ENCODE results near the gene KHDRBS2.

The KHDRBS2 gene

DNA sequence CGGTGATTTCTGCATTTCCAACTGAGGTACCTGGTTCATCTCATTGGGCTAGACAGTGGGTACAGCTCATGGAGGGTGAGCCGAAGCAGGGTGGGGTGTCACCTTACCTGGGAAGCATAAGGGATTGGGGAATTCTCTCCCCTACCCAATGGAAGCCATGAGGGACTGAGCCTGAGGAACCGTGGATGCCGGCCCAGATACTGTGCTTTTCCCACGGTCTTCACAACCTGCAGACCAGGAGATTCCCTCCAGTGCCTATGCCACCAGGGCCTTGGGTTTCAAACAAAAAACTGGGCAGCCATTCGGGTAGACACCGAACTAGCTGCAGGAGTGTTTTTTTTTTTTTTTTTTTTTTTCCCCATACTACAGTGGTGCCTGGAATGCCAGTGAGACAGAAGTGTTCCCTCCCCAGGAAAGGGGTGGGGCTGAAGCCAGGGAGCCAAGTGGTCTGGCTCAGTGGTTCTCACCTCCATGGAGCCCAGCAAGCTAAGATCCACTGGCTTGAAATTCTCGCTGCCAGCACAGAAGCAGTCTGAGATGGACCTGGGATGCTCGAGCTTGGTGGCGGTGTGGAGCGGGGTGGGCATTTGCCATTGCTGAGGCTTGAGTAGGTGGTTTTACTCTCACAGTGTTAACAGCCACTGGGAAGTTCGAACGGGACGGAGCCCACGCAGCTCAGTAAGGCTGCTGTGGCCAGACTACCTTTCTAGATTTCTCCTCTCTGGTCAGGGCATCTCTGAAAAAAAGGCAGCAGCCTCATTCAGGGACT lies 416.2 kb downstream of the KHDRBS2 start:
- no peaks in the 10 kb centered on the region for H3K36me3 ChIP-seq (ENCODE audit: control insufficient read depth, insufficient read depth, low read length)

DNA sequence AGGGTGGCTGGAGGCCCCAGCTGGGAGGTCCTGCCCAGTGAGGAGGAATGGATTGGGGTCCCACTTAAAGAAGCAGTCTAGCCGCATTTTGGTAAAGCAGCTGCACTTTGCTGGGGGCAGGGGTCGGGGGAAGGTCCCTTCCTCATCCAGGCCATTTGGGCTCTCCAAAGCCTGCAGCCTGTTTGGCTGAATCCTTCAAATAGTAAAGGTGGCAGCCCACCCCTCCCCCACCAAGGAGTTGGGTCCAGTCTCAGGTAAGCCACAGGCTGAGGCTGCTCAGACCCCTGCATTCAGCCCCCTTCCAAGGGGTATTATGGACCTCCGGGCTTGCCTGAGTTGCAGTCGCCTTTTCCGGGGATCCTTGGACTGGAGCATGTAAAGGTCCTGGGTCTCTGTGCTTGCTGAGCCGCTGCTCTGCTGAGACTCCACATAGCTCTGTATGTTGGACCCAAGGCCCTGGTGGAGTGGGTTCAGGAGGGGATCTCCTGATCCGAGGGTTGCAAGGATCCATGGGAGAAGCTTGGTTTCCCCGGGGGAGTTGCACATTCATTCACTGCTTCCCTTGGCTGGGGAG lies 417.4 kb downstream of the KHDRBS2 start:
- Histone ChIP-seq H3K27me3 (ENCODE audit: control insufficient read depth, insufficient read depth, low read length) (no peaks in the 10 kb centered on the region), H3K4me3 (ENCODE audit: low read depth, low read length) (no peak overlapping the region), H3K9me3 (ENCODE audit: control insufficient read depth, insufficient read depth, low read length) (no peaks in the 10 kb centered on the region), H3K4me1 (ENCODE audit: control insufficient read depth, insufficient read depth, low read length) (no peaks in the 10 kb centered on the region), H3K9ac (ENCODE audit: low read depth, low read length) (no peak overlapping the region), H3K27ac (ENCODE audit: low read depth, low read length) (no peak overlapping the region), H3K36me3 (ENCODE audit: control insufficient read depth, insufficient read depth, low read length) (no peaks in the 10 kb centered on the region)

More for the DNA sequence above, 416.2 kb downstream of the KHDRBS2 start:
- Histone ChIP-seq H3K27ac (ENCODE audit: low read depth, low read length) (no peak overlapping the region), H3K27me3 (ENCODE audit: control insufficient read depth, insufficient read depth, low read length) (no peaks in the 10 kb centered on the region), H3K4me3 (ENCODE audit: low read depth, low read length) (no peak overlapping the region), H3K9me3 (ENCODE audit: control insufficient read depth, insufficient read depth, low read length) (no peaks in the 10 kb centered on the region), H3K4me1 (ENCODE audit: control insufficient read depth, insufficient read depth, low read length) (no peaks in the 10 kb centered on the region), H3K9ac (ENCODE audit: low read depth, low read length) (no peak overlapping the region)

DNA sequence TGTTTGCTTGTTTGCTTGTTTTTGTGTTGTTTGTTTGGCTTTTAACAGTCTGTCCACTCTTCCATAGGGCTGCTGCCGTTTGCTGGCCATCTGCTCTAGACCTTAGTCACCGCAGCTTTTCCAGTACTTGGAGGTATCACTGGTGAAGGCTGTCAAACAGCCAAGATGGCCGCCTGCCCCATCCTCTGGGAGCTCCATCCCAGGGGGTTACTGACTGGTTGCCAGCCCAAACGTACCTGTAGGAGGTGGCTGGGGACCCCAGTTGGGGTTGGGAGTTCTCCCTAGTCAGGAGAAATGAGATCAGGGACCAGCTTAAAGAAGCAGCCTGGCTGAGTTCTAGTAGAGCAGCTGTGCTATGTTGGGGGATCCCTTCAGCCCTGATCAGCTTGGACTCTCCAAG lies 418.4 kb downstream of the KHDRBS2 start:
- no peaks in the 10 kb centered on the region for H3K4me1 ChIP-seq (ENCODE audit: control insufficient read depth, insufficient read depth, low read length)
- no peaks in the 10 kb centered on the region for H3K27me3 ChIP-seq (ENCODE audit: control insufficient read depth, insufficient read depth, low read length)
- no peaks in the 10 kb centered on the region for H3K9me3 ChIP-seq (ENCODE audit: control insufficient read depth, insufficient read depth, low read length)
- no peaks in the 10 kb centered on the region for H3K36me3 ChIP-seq (ENCODE audit: control insufficient read depth, insufficient read depth, low read length)
- no peak overlapping the region for H3K4me3 ChIP-seq (ENCODE audit: low read depth, low read length)
- H3K27ac ChIP-seq (ENCODE audit: low read depth, low read length): no peak overlapping the region
- no peak overlapping the region for H3K9ac ChIP-seq (ENCODE audit: low read depth, low read length)

DNA sequence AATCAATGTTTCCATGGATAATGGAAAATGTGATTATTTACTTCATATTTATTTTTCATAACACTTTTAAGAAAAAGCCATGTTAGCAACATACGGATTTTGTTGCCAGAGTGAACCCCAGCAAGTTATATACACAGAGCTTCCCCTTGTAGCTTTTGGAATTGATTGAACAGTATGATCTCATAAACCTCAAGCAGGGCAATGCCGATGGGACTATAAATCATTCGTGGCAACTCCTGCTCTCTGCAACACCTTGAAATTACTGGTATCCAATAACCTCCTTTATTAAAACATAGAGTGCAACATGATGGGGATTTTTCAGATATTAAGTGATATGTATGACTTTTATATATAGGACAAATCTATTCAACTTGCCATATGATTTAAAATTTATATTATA lies 428.5 kb downstream of the KHDRBS2 start:
- peaks cover 7% of the 10 kb centered on the region for H3K9me3 ChIP-seq (ENCODE audit: control insufficient read depth, insufficient read depth, low read length)
- H3K27ac ChIP-seq (ENCODE audit: low read depth, low read length): no peak overlapping the region
- no peaks in the 10 kb centered on the region for H3K36me3 ChIP-seq (ENCODE audit: control insufficient read depth, insufficient read depth, low read length)

DNA sequence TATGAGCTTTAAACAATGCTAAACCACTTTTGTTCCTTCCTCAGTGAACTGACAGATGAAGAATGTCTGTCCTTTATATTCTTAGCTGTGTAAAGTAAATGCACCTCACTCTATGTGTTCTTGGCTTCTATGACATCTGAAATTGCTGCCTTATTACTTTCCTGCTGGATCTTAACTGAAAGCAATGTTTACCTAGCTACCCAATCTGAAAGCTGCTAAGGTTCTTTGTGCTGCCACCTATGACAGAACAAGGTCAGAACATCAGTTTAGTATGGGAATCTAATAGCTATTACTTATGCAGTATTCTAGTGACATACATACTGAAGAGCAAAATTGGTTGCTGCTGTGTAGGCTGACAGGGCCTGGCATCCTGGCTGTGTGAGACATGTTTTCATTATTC lies 444.1 kb downstream of the KHDRBS2 start:
- no peak overlapping the region for H3K4me3 ChIP-seq (ENCODE audit: low read depth, low read length)

More for the DNA sequence above, 428.5 kb downstream of the KHDRBS2 start:
- Histone ChIP-seq H3K4me3 (ENCODE audit: low read depth, low read length) (no peak overlapping the region), H3K4me1 (ENCODE audit: control insufficient read depth, insufficient read depth, low read length) (no peaks in the 10 kb centered on the region), H3K9ac (ENCODE audit: low read depth, low read length) (no peak overlapping the region), H3K27me3 (ENCODE audit: control insufficient read depth, insufficient read depth, low read length) (no peaks in the 10 kb centered on the region)

DNA sequence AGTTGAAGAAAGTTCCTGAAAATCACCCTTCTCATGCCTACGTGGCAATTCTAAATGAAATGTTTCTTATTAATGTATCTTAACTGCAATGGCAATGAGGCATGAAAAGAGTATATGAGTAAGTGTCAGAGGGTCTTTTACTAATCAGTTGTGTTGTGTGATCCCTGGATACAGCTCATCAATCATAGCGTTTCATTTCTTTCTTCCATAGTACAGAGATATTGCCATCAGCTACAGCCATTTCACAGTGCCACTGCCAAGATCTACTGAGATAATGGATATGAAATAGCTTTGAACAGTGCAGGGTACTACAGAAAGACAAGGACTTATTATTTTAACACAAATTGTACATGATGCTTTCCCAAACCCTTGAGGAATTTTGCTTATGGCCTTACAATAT lies 450.8 kb downstream of the KHDRBS2 start:
- Histone ChIP-seq H3K9ac (ENCODE audit: low read depth, low read length) (no peak overlapping the region), H3K27ac (ENCODE audit: low read depth, low read length) (no peak overlapping the region), H3K27me3 (ENCODE audit: control insufficient read depth, insufficient read depth, low read length) (no peaks in the 10 kb centered on the region), H3K36me3 (ENCODE audit: control insufficient read depth, insufficient read depth, low read length) (no peaks in the 10 kb centered on the region), H3K4me1 (ENCODE audit: control insufficient read depth, insufficient read depth, low read length) (peaks cover 21% of the 10 kb centered on the region), H3K9me3 (ENCODE audit: control insufficient read depth, insufficient read depth, low read length) (no peaks in the 10 kb centered on the region), H3K4me3 (ENCODE audit: low read depth, low read length) (no peak overlapping the region)

More for the DNA sequence above, 444.1 kb downstream of the KHDRBS2 start:
- Histone ChIP-seq H3K36me3 (ENCODE audit: control insufficient read depth, insufficient read depth, low read length) (no peaks in the 10 kb centered on the region), H3K27ac (ENCODE audit: low read depth, low read length) (no peak overlapping the region), H3K9ac (ENCODE audit: low read depth, low read length) (no peak overlapping the region), H3K27me3 (ENCODE audit: control insufficient read depth, insufficient read depth, low read length) (no peaks in the 10 kb centered on the region), H3K9me3 (ENCODE audit: control insufficient read depth, insufficient read depth, low read length) (no peaks in the 10 kb centered on the region), H3K4me1 (ENCODE audit: control insufficient read depth, insufficient read depth, low read length) (no peaks in the 10 kb centered on the region)

DNA sequence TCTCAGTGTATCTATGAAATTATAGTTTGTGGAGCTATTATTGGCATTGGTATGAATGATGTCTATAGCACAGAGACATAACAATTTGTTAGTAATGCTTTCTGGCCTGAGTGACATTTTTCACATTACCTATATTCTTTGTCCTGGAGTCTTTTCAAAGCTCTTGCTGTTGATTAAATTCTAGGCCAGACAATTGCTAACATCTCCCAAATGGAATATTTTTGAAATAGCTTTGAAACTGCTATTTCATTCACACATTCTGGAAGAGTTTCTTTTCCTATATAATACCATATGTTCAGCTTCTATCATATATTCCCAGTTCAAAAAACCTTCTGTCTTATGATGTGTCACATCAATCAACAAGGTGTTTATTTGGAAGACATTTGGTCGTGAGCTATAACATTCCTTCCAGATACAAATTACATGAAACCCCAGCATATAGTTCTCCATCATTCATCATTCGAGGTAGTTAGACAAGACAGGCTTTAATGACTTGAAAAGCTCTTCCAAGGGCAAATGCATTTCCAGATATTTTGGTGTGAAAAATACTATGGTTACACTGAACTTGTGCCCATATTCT lies 452.8 kb downstream of the KHDRBS2 start:
- Histone ChIP-seq H3K4me3 (ENCODE audit: low read depth, low read length) (no peak overlapping the region), H3K27ac (ENCODE audit: low read depth, low read length) (no peak overlapping the region), H3K4me1 (ENCODE audit: control insufficient read depth, insufficient read depth, low read length) (peaks cover 21% of the 10 kb centered on the region), H3K27me3 (ENCODE audit: control insufficient read depth, insufficient read depth, low read length) (no peaks in the 10 kb centered on the region), H3K9ac (ENCODE audit: low read depth, low read length) (no peak overlapping the region), H3K9me3 (ENCODE audit: control insufficient read depth, insufficient read depth, low read length) (no peaks in the 10 kb centered on the region), H3K36me3 (ENCODE audit: control insufficient read depth, insufficient read depth, low read length) (no peaks in the 10 kb centered on the region)

DNA sequence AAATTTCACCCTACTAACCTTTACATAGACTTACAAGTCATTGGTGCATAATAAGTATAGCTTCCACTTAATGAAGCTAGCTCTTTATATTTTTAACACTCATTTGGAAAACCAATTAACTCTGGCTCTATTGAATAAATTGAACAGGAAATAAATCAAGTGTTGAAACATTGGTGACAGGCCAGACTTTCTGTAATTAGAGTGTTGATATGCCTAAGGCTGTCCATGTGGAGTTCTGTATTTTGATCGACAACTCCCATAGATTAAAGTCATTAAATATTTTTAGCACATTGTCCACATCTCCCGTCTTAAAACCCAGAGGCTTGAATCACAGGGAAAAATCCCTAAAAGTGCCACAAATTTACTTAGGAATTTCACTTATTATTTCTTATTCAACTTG lies 468.3 kb downstream of the KHDRBS2 start:
- Histone ChIP-seq H3K9me3 (ENCODE audit: control insufficient read depth, insufficient read depth, low read length) (no peaks in the 10 kb centered on the region), H3K27me3 (ENCODE audit: control insufficient read depth, insufficient read depth, low read length) (no peaks in the 10 kb centered on the region), H3K36me3 (ENCODE audit: control insufficient read depth, insufficient read depth, low read length) (no peaks in the 10 kb centered on the region), H3K27ac (ENCODE audit: low read depth, low read length) (no peak overlapping the region), H3K9ac (ENCODE audit: low read depth, low read length) (no peak overlapping the region), H3K4me3 (ENCODE audit: low read depth, low read length) (no peak overlapping the region), H3K4me1 (ENCODE audit: control insufficient read depth, insufficient read depth, low read length) (0 out of 2 replicates have a peak, but pooled peaks cover 3% of the 10 kb centered on the region)

DNA sequence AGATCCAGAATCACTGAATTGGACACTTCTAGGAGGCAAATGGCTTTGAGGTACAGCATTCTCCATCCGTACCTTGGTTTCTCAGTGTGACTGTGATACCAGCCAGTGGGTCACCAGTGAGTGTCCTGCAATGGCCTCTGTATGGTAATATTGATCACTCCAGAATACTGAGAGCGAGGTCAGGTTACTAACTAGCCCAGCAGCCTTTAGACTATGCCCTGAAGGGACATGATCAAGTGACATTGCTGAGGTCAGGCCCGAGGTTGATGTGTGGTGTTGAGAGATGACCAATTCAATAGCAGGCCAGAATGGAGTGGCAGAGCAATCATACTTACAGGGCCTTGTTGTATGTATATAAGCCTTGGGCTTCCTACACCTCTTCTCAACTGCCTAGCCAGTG lies 476.0 kb downstream of the KHDRBS2 start:
- Histone ChIP-seq H3K27me3 (ENCODE audit: control insufficient read depth, insufficient read depth, low read length) (no peaks in the 10 kb centered on the region), H3K27ac (ENCODE audit: low read depth, low read length) (no peak overlapping the region), H3K4me3 (ENCODE audit: low read depth, low read length) (no peak overlapping the region), H3K4me1 (ENCODE audit: control insufficient read depth, insufficient read depth, low read length) (0 out of 2 replicates have a peak, but pooled peaks cover 3% of the 10 kb centered on the region), H3K36me3 (ENCODE audit: control insufficient read depth, insufficient read depth, low read length) (no peaks in the 10 kb centered on the region), H3K9ac (ENCODE audit: low read depth, low read length) (no peak overlapping the region), H3K9me3 (ENCODE audit: control insufficient read depth, insufficient read depth, low read length) (no peaks in the 10 kb centered on the region)

DNA sequence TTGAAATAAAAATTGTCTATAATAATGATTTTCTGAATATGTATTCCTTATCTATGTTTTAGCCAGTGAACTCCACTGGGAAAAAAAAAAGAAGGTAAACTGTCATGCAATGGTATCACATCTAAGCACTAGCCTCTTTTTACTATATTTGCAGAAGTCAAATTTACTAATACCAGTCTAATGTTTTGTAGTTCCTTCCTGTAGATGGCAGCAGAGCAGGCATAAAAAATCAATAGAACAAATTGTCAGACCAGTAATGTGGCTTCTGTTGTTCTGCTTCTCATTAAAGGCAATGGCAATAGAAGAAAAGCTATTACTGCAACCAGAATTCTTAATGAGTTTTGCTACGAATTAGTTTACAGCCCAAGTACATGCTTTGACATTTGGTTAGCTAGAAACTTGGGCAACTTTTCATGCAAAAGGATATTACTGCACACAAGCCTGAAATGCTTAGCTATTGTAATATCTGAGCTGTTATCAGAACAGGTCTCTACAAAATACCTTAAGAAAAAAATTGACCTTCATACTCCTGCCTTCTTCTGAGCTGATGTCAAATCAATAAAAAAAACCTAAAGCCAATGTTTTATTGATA lies 476.9 kb downstream of the KHDRBS2 start:
- H3K9me3 ChIP-seq (ENCODE audit: control insufficient read depth, insufficient read depth, low read length): no peaks in the 10 kb centered on the region
- H3K36me3 ChIP-seq (ENCODE audit: control insufficient read depth, insufficient read depth, low read length): no peaks in the 10 kb centered on the region
- H3K4me3 ChIP-seq (ENCODE audit: low read depth, low read length): no peak overlapping the region
- no peak overlapping the region for H3K27ac ChIP-seq (ENCODE audit: low read depth, low read length)
- no peaks in the 10 kb centered on the region for H3K27me3 ChIP-seq (ENCODE audit: control insufficient read depth, insufficient read depth, low read length)
- H3K9ac ChIP-seq (ENCODE audit: low read depth, low read length): no peak overlapping the region
- no peaks in the 10 kb centered on the region for H3K4me1 ChIP-seq (ENCODE audit: control insufficient read depth, insufficient read depth, low read length)

DNA sequence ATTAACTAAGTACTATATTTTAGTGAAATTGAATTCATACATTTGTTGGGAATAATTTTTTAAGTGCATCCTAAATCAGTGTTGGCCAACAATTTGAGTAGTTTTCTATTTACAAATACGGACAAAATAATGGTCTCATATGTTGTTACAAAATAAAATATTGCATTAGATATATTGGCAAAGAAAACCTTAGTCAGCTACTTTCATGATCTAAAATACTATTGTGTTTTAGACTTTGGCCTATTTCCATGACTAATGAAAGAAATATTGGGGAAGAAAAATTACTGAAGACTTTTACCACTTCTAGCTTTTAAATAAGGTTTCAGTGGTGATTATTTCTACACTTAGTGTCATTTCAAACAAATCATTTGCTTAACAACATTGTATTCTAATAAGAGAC lies 498.0 kb downstream of the KHDRBS2 start:
- Histone ChIP-seq H3K4me3 (ENCODE audit: low read depth, low read length) (no peak overlapping the region), H3K36me3 (ENCODE audit: control insufficient read depth, insufficient read depth, low read length) (no peaks in the 10 kb centered on the region), H3K9ac (ENCODE audit: low read depth, low read length) (no peak overlapping the region), H3K27me3 (ENCODE audit: control insufficient read depth, insufficient read depth, low read length) (no peaks in the 10 kb centered on the region), H3K9me3 (ENCODE audit: control insufficient read depth, insufficient read depth, low read length) (no peaks in the 10 kb centered on the region), H3K27ac (ENCODE audit: low read depth, low read length) (no peak overlapping the region), H3K4me1 (ENCODE audit: control insufficient read depth, insufficient read depth, low read length) (no peaks in the 10 kb centered on the region)
